BE2C (cell line): ENCODE measurements around the gene PACRG.

Experiments
- DNase-seq: peaks from one replicate; pipeline ENCODE4 v3.0.0-alpha.2; 2020
- H3K27me3 ChIP-seq: fragments of 250-450 bp; sonication (Bioruptor Pico); 2 replicates; pipeline ENCODE4 v1.5.1; 2020; ENCODE audit warnings: mild to moderate bottlenecking
- H3K36me3 ChIP-seq: fragments of 250-450 bp; sonication (Bioruptor Pico); 2 replicates; pipeline ENCODE4 v1.5.1; 2020; ENCODE audit warnings: mild to moderate bottlenecking
- H3K4me1 ChIP-seq: fragments of 250-450 bp; sonication (Bioruptor Pico); 2 replicates; pipeline ENCODE4 v1.5.1; 2020
- H3K4me3 ChIP-seq: 2 replicates; pipeline ENCODE4 v1.5.1; 2011; ENCODE audit warnings: low read depth, low read length
- H3K9me3 ChIP-seq: fragments of 250-450 bp; sonication (Bioruptor Pico); 2 replicates; pipeline ENCODE4 v1.5.1; 2020
- TF ChIP-seq, protein P1 (sequence below): IDR thresholded peaks from 2 replicates; pipeline ENCODE4 v1.5.1; 2012; ENCODE audit warnings: mild to moderate bottlenecking, low read depth, low read length

Gene PACRG

DNA sequence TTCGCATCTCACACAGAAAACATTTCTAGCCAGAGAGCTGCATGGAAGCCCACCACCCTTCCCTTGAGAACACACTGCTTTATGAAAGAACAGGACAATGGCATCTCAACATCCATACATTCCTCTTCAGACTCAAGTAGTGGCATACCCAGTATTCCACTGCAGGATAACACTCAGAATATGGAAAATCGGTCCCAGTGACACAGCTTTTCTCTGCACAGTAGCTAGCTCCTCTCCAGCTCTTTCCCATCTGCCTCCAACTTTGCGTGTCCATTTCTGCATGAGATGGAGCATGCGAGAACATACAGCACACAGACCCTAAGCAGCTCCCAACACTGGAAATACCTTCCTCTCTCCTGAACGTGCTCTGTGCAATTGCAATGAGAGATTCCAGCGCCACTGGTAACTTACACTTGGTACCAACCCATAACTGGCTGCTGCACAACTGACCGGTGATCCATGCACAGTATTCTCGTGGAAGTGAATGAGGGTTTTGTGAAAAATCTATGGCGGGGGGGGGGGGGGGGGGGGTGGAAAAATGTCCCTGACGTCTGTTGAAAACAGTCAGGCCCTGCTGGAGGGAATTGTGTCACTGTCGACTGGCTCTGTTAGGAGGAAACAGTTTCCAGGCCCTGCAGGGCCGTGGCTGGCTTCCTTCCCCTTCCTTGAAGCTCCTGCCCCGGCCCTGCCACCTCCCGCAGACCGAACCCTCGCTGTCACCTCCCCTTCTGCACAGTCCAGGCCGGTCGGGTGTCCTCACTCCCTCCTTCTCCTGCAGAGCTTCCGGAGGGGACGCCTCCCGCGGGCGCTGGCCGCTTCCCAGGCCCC lies 420.9 kb downstream of the PACRG start:
- Histone ChIP-seq H3K9me3 (no peaks in the 10 kb centered on the region), H3K27me3 (no peaks in the 10 kb centered on the region), H3K4me1 (no peaks in the 10 kb centered on the region), H3K4me3 (no peak overlapping the region), H3K36me3 (no peaks in the 10 kb centered on the region)
- TF ChIP-seq, protein P1, sequence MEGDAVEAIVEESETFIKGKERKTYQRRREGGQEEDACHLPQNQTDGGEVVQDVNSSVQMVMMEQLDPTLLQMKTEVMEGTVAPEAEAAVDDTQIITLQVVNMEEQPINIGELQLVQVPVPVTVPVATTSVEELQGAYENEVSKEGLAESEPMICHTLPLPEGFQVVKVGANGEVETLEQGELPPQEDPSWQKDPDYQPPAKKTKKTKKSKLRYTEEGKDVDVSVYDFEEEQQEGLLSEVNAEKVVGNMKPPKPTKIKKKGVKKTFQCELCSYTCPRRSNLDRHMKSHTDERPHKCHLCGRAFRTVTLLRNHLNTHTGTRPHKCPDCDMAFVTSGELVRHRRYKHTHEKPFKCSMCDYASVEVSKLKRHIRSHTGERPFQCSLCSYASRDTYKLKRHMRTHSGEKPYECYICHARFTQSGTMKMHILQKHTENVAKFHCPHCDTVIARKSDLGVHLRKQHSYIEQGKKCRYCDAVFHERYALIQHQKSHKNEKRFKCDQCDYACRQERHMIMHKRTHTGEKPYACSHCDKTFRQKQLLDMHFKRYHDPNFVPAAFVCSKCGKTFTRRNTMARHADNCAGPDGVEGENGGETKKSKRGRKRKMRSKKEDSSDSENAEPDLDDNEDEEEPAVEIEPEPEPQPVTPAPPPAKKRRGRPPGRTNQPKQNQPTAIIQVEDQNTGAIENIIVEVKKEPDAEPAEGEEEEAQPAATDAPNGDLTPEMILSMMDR = no peak
- DNase-seq = no peak

- no peaks in the 10 kb centered on the region for H3K4me1 ChIP-seq
- no peaks in the 10 kb centered on the region for H3K9me3 ChIP-seq
- no peaks in the 10 kb centered on the region for H3K36me3 ChIP-seq
- TF ChIP-seq, protein P1 = no peak
- no peak overlapping the region for H3K4me3 ChIP-seq
- no peak for DNase-seq
- no peaks in the 10 kb centered on the region for H3K27me3 ChIP-seq
These were observed 421.6 kb downstream of the PACRG start for GRCh38 chr6:163149279-163149848.

- H3K4me3 ChIP-seq = no peak overlapping the region
- H3K27me3 ChIP-seq = no peaks in the 10 kb centered on the region
- no peaks in the 10 kb centered on the region for H3K9me3 ChIP-seq
- no peaks in the 10 kb centered on the region for H3K36me3 ChIP-seq
- TF ChIP-seq, protein P1 = no peak
- H3K4me1 ChIP-seq = no peaks in the 10 kb centered on the region
- DNase-seq = no peak
These were observed 423.4 kb downstream of the PACRG start for GRCh38 chr6:163151212-163151611.

- TF ChIP-seq, protein P1 = no peak
- no peak for DNase-seq
These were observed 424.9 kb downstream of the PACRG start for GRCh38 chr6:163152701-163153100.

GRCh38 chr6:163159110-163159509 lies 431.3 kb downstream of the PACRG start:
- TF ChIP-seq, protein P1 = no peak
- Histone ChIP-seq H3K4me1 (no peaks in the 10 kb centered on the region), H3K9me3 (no peaks in the 10 kb centered on the region), H3K36me3 (no peaks in the 10 kb centered on the region), H3K4me3 (no peak overlapping the region), H3K27me3 (no peaks in the 10 kb centered on the region)
- no peak for DNase-seq

More at GRCh38 chr6:163152701-163153100, 424.9 kb downstream of the PACRG start:
- Histone ChIP-seq H3K27me3 (no peaks in the 10 kb centered on the region), H3K9me3 (no peaks in the 10 kb centered on the region), H3K4me3 (no peak overlapping the region), H3K4me1 (no peaks in the 10 kb centered on the region), H3K36me3 (no peaks in the 10 kb centered on the region)

- no peaks in the 10 kb centered on the region for H3K27me3 ChIP-seq
- H3K4me1 ChIP-seq = no peaks in the 10 kb centered on the region
- no peaks in the 10 kb centered on the region for H3K36me3 ChIP-seq
- no peak overlapping the region for H3K4me3 ChIP-seq
- no peak for DNase-seq
- TF ChIP-seq, protein P1 = no peak
- H3K9me3 ChIP-seq = no peaks in the 10 kb centered on the region
These were observed 431.9 kb downstream of the PACRG start for GRCh38 chr6:163159689-163160088.
